Adrenal gland (tissue), 5 donors: ENCODE results near the gene RGMB.

Experiments
- CTCF ChIP-seq, 6 experiments: fragments of 450-650 bp in 4 of 6; fragments of 200-600 bp in 2 of 6; sonication (generic) in 1 of 6; IDR thresholded peaks; 1 replicate in 5 of 6; 2 replicates in 1 of 6; pipeline versions ENCODE4 v1.5.1 to v1.8.0; 2016 to 2021; ENCODE audit warnings: antibody characterized with exemption in 6 of 6, mild to moderate bottlenecking in 2 of 6, moderate library complexity in 1 of 6
- POLR2A ChIP-seq, 2 donors: fragments of 450-650 bp; IDR thresholded peaks; one replicate each; pipeline ENCODE4 v1.6.1; 2017; ENCODE audit warnings: antibody characterized with exemption in 2 of 2, mild to moderate bottlenecking in 2 of 2, moderate library complexity in 1 of 2
- donor health status: DM: no; HTN: no; CAD: no.

- TF ChIP-seq POLR2A (IDR thresholded peaks at IDR 0.05): no peak
- no peak for TF ChIP-seq CTCF (IDR thresholded peaks at IDR 0.05)
Observed at GRCh38 chr5:98810206-98810605, 36.7 kb downstream of the RGMB start.
